Suprapubic skin (tissue), 4 donors: ENCODE measurements around the gene RPAP2. TPM values are rescaled to one million over a fixed set of nuclear protein-coding genes. Genes with fewer than 3 reads are reported as not detected.
"Not testable (repeated sequence)": the region's sequence is repeated elsewhere in the genome, so short reads cannot be mapped to it uniquely, and the experiment has no call there.

Experiments
- DNase-seq, 2 donors: peaks; one replicate each; pipeline ENCODE4 v3.0.0-alpha.2; 2019; ENCODE audit warnings: low spot score in 2 of 2
- H3K27ac ChIP-seq: fragments of 200-600 bp; sonication (generic); one replicate; pipeline ENCODE4 v1.5.1; 2019
- H3K27me3 ChIP-seq: fragments of 200-600 bp; sonication (generic); one replicate; pipeline ENCODE4 v1.5.1; 2019
- H3K36me3 ChIP-seq: fragments of 200-600 bp; sonication (generic); one replicate; pipeline ENCODE4 v1.5.1; 2019
- H3K4me1 ChIP-seq: fragments of 200-600 bp; sonication (generic); one replicate; pipeline ENCODE4 v1.5.1; 2019
- H3K4me3 ChIP-seq: fragments of 200-600 bp; sonication (generic); one replicate; pipeline ENCODE4 v1.5.1; 2019; ENCODE audit warnings: mild to moderate bottlenecking
- H3K9me3 ChIP-seq: fragments of 200-600 bp; sonication (generic); one replicate; pipeline ENCODE4 v1.5.1; 2019
- CTCF ChIP-seq, 2 donors: fragments of 200-600 bp in 1 of 2; fragments of 450-650 bp in 1 of 2; sonication (generic) in 1 of 2; IDR thresholded peaks; one replicate each; pipeline ENCODE4 v1.5.1; 2016 to 2019; ENCODE audit warnings: antibody characterized with exemption in 2 of 2, mild to moderate bottlenecking in 1 of 2, moderate library complexity in 1 of 2
- EP300 ChIP-seq: sonication (generic); formaldehyde crosslinking; IDR thresholded peaks from one replicate; pipeline ENCODE4 v1.6.1; 2017; ENCODE audit warnings: antibody characterized with exemption
- POLR2A ChIP-seq, 2 donors: fragments of 450-650 bp; IDR thresholded peaks; one replicate each; pipeline ENCODE4 v1.6.1; 2017; ENCODE audit warnings: antibody characterized with exemption in 2 of 2, mild to moderate bottlenecking in 2 of 2, moderate library complexity in 2 of 2
- POLR2AphosphoS5 ChIP-seq, 3 donors: sonication (generic); formaldehyde crosslinking; IDR thresholded peaks; one replicate each; pipeline ENCODE4 v1.6.1; 2017; ENCODE audit warnings: antibody characterized with exemption in 3 of 3
- WGBS: methylation state at CpG from one replicate; pipeline ENCODE4 v1.1.5; 2018; 5-methylcytosine and 5-hydroxymethylcytosine counted together
- total RNA-seq, 4 donors: library from RNA; depleted of rRNA; stranded (reverse); fragments of >200 nt; gene quantifications; one replicate each; pipeline ENCODE4 v1.1.0, GENCODE V29; 2016

RPAP2 gene
- total RNA-seq = 10 to 100 TPM in 1 of 4 donors, 1 to 10 TPM in 3; 6.8 to 10.5 (median 9.0) TPM

DNA sequence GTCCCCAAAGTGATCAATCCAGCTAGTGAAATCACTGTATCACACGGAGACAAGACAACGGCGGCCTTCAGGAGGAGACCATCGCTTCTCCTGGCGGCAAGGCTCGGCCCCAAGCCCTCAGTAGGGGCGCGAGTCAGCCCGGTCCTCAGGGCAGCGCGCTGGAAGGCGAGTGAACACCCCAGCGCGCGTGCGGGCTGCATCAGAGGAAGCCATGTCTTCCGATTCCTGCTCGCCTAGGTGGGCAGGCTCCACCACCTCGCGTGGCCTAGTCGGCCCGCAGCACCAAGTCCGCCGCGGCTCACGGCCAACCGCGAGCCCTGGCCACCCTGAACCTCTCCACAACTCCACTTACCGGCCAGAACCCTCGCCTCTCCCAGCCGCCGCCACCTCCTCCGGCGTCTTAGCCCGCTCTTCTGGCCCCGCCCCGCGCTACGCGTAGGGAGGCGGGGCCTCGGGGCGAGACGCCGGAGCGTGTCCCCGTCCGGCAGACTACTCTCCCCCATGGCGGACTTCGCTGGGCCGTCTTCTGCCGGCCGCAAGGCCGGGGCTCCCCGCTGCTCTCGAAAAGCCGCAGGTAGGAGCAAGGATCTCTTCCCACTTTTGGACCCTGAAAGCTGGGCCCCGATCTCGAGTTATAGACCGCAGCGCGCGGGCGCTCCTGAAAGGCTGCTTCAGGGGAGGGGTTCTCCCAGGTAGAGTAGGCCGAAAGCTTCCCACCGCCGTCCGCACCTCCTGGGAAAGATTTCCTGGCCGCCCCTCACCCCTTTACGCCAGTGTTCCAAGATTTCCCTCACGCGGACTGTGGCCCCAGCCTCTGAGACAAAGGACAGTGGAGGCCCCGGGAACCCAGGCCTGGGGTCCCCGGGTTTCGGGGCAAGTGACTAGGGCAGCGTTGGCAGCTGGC is at the start of gene RPAP2, which contains the start of gene GLMN:
TSS of gene RPAP2 (plus strand) at position 487 of the 904 bp plus-strand sequence. CDS start at position 502, 15 bp downstream.
TSS of gene GLMN (minus strand) at position 415 of the 904 bp plus-strand sequence. CDS start 988 bp downstream, outside the sequence.
- 0% methylated on average over 20 of the region's 76 CpGs for WGBS
- Histone ChIP-seq H3K36me3 (peaks cover 4% of the 10 kb centered on the region), H3K9me3 (no peaks in the 10 kb centered on the region), H3K4me1 (peaks cover 32% of the 10 kb centered on the region), H3K27me3 (no peaks in the 10 kb centered on the region), H3K4me3 (peak within 1 kb of the TSS; percentile 71), H3K27ac (peak within 1 kb of the TSS; percentile 94)
- TF ChIP-seq POLR2AphosphoS5 (IDR thresholded peaks at IDR 0.05) (peak in 1 of 3 donors; percentile 43), CTCF (IDR thresholded peaks at IDR 0.05) (no peak), EP300 (no peak), POLR2A (IDR thresholded peaks at IDR 0.05) (peak in 1 of 2 donors; percentile 49)
- peak; percentile 80 to 85 for DNase-seq

DNA sequence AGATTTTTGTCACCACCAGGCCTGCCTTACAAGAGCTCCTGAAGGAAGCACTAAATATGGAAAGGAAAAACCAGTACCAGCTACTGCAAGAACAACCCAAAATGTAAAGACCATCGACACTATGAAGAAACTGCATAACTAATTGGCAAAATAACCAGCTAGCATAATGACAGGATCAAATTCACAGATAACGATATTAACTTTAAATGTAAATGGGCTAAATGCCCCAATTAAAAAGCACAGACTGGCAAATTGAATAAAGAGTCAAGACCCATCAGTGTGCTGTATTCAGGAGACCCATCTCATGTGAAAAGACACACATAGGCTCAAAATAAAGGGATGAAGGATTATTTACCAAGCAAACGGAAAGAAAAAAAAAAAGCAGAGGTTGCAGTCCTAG is 44.1 kb upstream of the RPAP2 start:
- WGBS = 82% methylated on average over 3 of the region's 3 CpGs
- H3K4me3 ChIP-seq, H3K9me3 ChIP-seq, H3K4me1 ChIP-seq, H3K27me3 ChIP-seq, H3K27ac ChIP-seq, DNase-seq: not testable (repeated sequence)
- H3K36me3 ChIP-seq = peaks cover 44% of the 10 kb centered on the region

DNA sequence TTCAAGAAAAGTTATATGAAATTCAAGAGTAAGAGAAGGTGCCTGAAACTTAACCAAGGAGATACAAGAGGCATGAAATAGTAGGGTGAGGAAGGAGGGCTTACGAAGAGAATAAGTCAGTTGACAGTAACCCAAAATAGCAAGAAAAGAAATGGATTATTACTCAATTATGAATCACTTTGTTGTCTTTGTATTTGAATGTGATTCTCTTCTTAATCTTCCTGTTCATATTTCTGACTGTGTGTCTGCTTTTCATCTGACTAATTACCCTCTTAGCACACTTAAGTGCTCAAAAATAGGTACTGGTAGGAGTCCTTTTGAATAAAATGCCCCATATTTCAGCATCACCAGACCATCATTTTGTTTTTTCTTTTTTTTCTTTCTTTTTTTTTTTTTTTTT is 39.5 kb upstream of the RPAP2 start:
- H3K27ac ChIP-seq = no peak overlapping the region
- no peak for DNase-seq
- no peaks in the 10 kb centered on the region for H3K4me1 ChIP-seq
- no peaks in the 10 kb centered on the region for H3K9me3 ChIP-seq
- H3K36me3 ChIP-seq = peaks cover 50% of the 10 kb centered on the region
- TF ChIP-seq POLR2AphosphoS5 (IDR thresholded peaks at IDR 0.05) (no peak), EP300 (no peak), POLR2A (IDR thresholded peaks at IDR 0.05) (no peak)
- H3K4me3 ChIP-seq = no peak overlapping the region
- no peaks in the 10 kb centered on the region for H3K27me3 ChIP-seq
- 89% methylated on average over 1 of the region's 1 CpG for WGBS

DNA sequence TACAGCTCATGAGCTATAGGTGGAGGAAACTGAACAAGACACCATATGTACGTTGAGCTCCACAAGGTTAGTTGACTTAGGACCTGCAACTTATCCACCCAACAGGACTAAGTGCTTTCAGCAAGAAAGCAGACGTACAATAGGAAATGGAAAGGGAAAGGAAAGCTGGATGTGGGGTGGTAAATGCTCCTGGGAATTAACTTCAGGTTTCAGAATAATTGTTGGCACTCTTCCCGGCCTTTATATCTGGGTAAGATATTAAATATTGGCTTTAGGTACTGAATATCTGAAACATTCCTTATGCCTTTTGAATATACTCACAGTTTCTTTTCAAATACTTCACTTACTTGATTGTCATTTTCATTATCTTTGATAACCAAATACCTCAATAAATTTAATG is 36.3 kb upstream of the RPAP2 start:
- 90% methylated on average over 3 of the region's 3 CpGs for WGBS
- Histone ChIP-seq H3K4me1 (no peaks in the 10 kb centered on the region), H3K9me3 (no peaks in the 10 kb centered on the region), H3K36me3 (peaks cover 53% of the 10 kb centered on the region), H3K4me3 (no peak overlapping the region), H3K27me3 (no peaks in the 10 kb centered on the region), H3K27ac (no peak overlapping the region)
- no peak for TF ChIP-seq POLR2A (IDR thresholded peaks at IDR 0.05)
- TF ChIP-seq EP300 = no peak
- TF ChIP-seq POLR2AphosphoS5 (IDR thresholded peaks at IDR 0.05) = no peak
- no peak for TF ChIP-seq CTCF (IDR thresholded peaks at IDR 0.05)
- no peak for DNase-seq

DNA sequence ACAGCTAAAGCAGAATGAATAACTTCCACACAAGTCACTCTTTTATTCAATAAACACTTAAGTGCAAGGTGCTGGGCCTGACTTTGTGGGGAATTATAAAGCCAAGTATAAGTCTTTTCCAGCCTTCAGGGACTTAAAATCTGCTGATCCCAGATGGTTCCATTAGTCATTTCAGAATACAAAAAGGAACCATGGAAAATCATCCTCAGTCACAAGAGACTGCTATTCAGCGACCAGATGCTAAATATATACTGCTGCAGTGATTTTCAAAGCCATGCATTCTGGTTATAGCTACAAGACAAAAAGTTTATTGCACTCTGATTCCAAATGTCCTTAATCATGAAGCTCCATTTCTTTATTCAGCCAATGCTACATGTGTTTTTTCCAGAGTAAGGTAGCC is 25.8 kb upstream of the RPAP2 start:
- DNase-seq = no peak
- H3K4me3 ChIP-seq = no peak overlapping the region
- 89% methylated on average over 1 of the region's 1 CpG for WGBS
- no peaks in the 10 kb centered on the region for H3K4me1 ChIP-seq
- peaks cover 29% of the 10 kb centered on the region for H3K36me3 ChIP-seq
- TF ChIP-seq POLR2A (IDR thresholded peaks at IDR 0.05) = no peak
- no peak for TF ChIP-seq EP300
- TF ChIP-seq CTCF (IDR thresholded peaks at IDR 0.05) = no peak
- TF ChIP-seq POLR2AphosphoS5 (IDR thresholded peaks at IDR 0.05) = no peak
- H3K27ac ChIP-seq = no peak overlapping the region
- no peaks in the 10 kb centered on the region for H3K27me3 ChIP-seq
- H3K9me3 ChIP-seq = no peaks in the 10 kb centered on the region

- 94% methylated on average over 1 of the region's 1 CpG for WGBS
- H3K36me3 ChIP-seq = peaks cover 25% of the 10 kb centered on the region
- DNase-seq = no peak
- no peaks in the 10 kb centered on the region for H3K9me3 ChIP-seq
- H3K4me1 ChIP-seq = no peaks in the 10 kb centered on the region
- H3K27me3 ChIP-seq = no peaks in the 10 kb centered on the region
- no peak overlapping the region for H3K27ac ChIP-seq
- no peak overlapping the region for H3K4me3 ChIP-seq
- TF ChIP-seq CTCF (IDR thresholded peaks at IDR 0.05) (no peak), EP300 (no peak), POLR2A (IDR thresholded peaks at IDR 0.05) (no peak)
These were observed 23.9 kb upstream of the RPAP2 start for GRCh38 chr1:92274939-92275338.
